ENCODE data around the gene DFFB. TPM values are rescaled to one million over a fixed set of nuclear protein-coding genes. Genes with fewer than 3 reads are reported as not detected.
A peak's percentile ranks its signal among the peaks of the same experiment; 100 is the strongest.

DFFB gene
- total RNA-seq, 2 experiments from 2014 or later: 7.2 to 8.4 TPM

DNA sequence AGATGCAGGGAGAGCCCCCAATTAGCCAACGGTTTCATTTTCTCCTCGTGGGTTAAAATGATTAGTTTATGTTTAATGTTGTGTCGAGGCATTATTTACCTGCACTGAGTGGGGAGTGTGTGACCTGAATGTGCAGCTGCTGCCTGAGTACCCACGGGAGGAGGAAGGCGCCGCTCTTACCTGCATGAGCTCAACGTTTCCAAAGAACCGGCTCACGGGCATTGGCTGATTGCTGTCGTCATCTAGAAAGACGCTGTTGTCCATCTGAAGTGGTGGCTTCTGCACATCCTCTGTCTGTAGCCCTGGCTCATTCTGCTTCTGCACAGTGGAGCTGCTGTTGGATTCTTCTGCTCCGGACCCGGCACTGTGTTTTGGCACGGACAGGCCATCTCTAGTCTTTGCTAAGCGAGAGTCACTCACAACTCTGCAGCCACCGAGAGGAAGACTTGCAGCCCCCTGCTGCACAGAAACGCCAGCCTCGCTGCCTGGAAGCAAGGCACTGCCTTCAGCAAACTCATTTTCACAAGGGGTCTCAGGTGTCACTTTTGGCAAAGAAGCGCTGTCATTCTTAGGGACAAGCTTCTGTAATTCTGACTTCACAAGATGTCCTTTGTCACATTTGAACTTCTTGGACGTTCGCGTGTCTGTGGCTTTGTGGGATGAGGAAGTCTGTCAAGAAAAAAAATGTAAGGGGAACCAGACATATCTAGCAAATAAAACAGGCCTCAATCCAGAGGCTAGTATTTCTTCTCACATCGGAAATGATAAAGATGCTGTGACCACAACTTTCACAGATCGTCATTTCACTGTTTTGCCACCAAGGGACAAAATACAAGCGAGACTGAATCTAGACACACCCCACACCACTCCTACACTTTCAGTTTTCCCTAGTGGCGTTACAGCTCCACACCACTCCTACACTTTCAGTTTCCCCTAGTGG, 33.4 kb downstream of the DFFB start:
- ChIA-PET POLR2A (no interaction called here), CTCF (interaction anchor here (0.7 to 1.6 kb wide), 3 partner anchors 9 to 154 kb away, joined by 3 to 7 read pairs (median 3); partner anchors contain the start of gene C1orf174)
- intact Hi-C loops (cut with DNase I, micrococcal nuclease): loop anchor here (2.0 kb wide), 1 partner anchor 34 kb away; the partner anchor contains the start of genes CEP104 (in 2 of the 2) and DFFB (in 2 of the 2)
- H3K27me3 Mint-ChIP-seq: no peaks in the 10 kb centered on the region
- H3K9me3 Mint-ChIP-seq (ENCODE audit: low read depth): no peaks in the 10 kb centered on the region
- H3K27ac Mint-ChIP-seq: peak overlapping the region; percentile 83
- H3K4me1 Mint-ChIP-seq: peaks cover 30% of the 10 kb centered on the region
- ATAC-seq: peak; percentile 87
- no peak for DNase-seq
- no peak overlapping the region for H3K4me3 Mint-ChIP-seq
- peaks cover 39% of the 10 kb centered on the region for H3K36me3 Mint-ChIP-seq (ENCODE audit: low read depth)

DNA sequence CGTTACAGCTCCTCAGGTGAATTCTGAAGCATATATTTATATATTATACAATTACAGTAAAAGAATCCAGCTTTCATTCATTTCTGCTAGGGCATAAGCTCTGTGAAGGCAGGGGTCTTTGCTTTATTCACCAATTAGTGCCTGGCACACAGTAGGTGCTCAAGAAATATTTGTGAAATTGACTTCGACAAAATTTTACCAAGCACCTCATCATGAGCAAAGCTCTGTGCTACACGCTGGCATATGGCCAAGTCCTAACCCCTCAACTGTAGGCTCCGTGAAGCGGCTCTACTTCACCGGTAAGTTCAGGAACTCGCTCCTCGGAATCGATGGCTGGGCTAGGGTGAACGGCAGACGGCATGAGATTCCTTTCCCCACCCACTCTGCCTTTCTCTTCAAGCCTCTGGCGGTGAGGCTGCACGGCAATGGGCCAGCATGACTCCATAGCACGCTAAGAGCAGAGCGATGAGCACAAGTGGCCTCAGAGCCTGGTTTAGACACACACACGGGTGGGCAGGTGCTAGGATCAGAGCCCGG, 34.1 kb downstream of the DFFB start:
- Mint-ChIP-seq H3K9me3 (ENCODE audit: low read depth) (no peaks in the 10 kb centered on the region), H3K36me3 (ENCODE audit: low read depth) (peaks cover 45% of the 10 kb centered on the region), H3K4me3 (no peak overlapping the region), H3K27me3 (no peaks in the 10 kb centered on the region), H3K4me1 (peaks cover 33% of the 10 kb centered on the region), H3K27ac (peak overlapping the region; percentile 37)
- no peak for ATAC-seq
- ChIA-PET CTCF (interaction anchor here (0.7 to 1.6 kb wide), 3 partner anchors 8 to 155 kb away, joined by 3 to 7 read pairs (median 3); partner anchors contain the start of gene C1orf174), POLR2A (no interaction called here)
- DNase-seq: no peak
- intact Hi-C loops (cut with DNase I, micrococcal nuclease): loop anchor here (2.0 kb wide), 1 partner anchor 35 kb away; the partner anchor contains the start of genes CEP104 (in 2 of the 2) and DFFB (in 2 of the 2)

DNA sequence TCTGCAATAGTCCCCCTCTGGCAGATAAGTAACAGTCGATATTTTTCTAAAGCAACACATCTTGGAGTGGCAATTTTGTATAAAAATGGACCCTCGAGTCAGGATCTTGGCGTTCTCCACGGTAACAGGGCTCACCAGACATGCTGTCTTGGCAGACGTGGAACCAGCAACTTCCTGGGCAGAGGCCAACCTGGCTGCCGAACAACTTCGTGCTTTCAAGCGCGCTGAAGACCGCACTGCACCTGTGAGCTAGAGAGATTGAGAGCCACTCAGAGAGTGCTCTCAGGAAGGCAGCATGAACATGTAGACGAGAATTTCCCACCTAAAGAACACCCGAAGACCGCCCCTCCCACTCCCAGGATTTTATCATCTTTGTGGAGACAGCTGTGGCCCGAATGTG, 35.5 kb downstream of the DFFB start:
- ChIA-PET CTCF (no interaction called here), POLR2A (no interaction called here)
- peaks cover 43% of the 10 kb centered on the region for H3K4me1 Mint-ChIP-seq
- H3K27ac Mint-ChIP-seq: no peak overlapping the region
- intact Hi-C loops (cut with DNase I, micrococcal nuclease): no loop called here
- H3K9me3 Mint-ChIP-seq (ENCODE audit: low read depth): peaks cover 4% of the 10 kb centered on the region
- DNase-seq (no peak), ATAC-seq (no peak)
- no peaks in the 10 kb centered on the region for H3K27me3 Mint-ChIP-seq
- H3K36me3 Mint-ChIP-seq (ENCODE audit: low read depth): peaks cover 52% of the 10 kb centered on the region
- no peak overlapping the region for H3K4me3 Mint-ChIP-seq

DNA sequence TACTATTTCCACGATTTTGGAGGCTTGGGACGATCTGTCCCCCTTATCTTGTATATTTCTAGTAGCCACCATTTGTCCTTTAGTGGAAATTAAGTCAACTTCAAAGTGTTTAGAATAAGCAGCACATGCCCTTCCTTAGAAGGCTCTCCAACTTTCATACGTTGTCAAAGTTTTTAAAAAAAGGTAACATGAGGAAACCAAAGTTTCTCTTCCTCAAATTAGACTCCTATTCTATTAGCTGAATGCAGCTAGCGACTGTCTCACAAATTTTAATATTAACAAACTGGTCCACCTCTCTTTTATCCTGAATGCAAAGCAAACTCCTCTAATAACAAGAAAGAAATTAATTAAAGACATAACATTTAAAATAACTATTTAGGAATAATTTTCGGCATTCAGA, 35.9 kb downstream of the DFFB start:
- H3K27me3 Mint-ChIP-seq: no peaks in the 10 kb centered on the region

GRCh38 chr1:3894626-3895278, 37.5 kb downstream of the DFFB start:
- ChIA-PET CTCF (no interaction called here), POLR2A (no interaction called here)
- peaks cover 52% of the 10 kb centered on the region for H3K4me1 Mint-ChIP-seq

More for the DNA sequence above, 35.9 kb downstream of the DFFB start:
- intact Hi-C loops (cut with DNase I, micrococcal nuclease): no loop called here
- H3K27ac Mint-ChIP-seq: no peak overlapping the region
- POLR2A ChIA-PET: no interaction called here
- DNase-seq (no peak), ATAC-seq (no peak)
- no peak overlapping the region for H3K4me3 Mint-ChIP-seq
- CTCF ChIA-PET: no interaction called here
- peaks cover 8% of the 10 kb centered on the region for H3K9me3 Mint-ChIP-seq (ENCODE audit: low read depth)
- peaks cover 52% of the 10 kb centered on the region for H3K36me3 Mint-ChIP-seq (ENCODE audit: low read depth)
- peaks cover 45% of the 10 kb centered on the region for H3K4me1 Mint-ChIP-seq

DNA sequence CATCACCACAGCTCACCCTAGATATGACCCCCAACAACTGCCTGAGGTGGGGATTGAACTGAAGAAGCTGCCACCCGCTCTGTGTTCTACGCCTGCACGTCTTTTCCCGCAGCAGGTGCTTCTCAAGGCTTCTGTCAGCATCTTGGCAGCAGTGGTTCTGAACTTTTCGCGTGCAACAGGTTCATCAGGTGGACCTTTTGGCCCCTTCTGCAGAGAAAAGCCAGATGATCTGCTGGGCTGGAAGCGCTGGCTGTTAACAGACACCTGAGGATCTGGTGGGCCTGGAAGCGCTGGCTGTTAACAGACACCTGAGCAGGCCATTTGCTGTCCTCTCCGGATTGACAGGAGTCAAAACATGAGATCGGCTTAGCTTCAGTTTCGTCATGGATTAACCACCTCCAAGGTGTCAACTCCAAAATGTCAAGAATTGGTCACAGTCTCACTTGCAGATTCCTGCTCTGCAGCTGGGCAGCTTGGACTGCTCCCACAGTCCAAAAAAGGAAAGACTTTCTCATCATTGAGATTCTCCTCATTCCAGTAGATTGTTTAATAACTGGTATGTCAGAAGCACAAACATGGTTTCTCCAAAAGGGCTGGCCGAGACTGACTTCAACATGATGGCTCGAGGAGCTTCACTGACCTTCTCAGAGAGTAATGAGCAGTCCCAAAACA, 38.1 kb downstream of the DFFB start:
- Mint-ChIP-seq H3K27ac (no peak overlapping the region), H3K4me1 (peaks cover 45% of the 10 kb centered on the region), H3K36me3 (ENCODE audit: low read depth) (peaks cover 47% of the 10 kb centered on the region), H3K4me3 (no peak overlapping the region), H3K27me3 (no peaks in the 10 kb centered on the region), H3K9me3 (ENCODE audit: low read depth) (peaks cover 11% of the 10 kb centered on the region)
- ATAC-seq (no peak), DNase-seq (no peak)
- CTCF ChIA-PET: no interaction called here
- intact Hi-C loops (cut with DNase I, micrococcal nuclease): no loop called here
- POLR2A ChIA-PET: no interaction called here

More at GRCh38 chr1:3894626-3895278, 37.5 kb downstream of the DFFB start:
- intact Hi-C loops (cut with DNase I, micrococcal nuclease): no loop called here
- DNase-seq: no peak
- no peak for ATAC-seq
- H3K9me3 Mint-ChIP-seq (ENCODE audit: low read depth): peaks cover 11% of the 10 kb centered on the region
- H3K4me3 Mint-ChIP-seq: no peak overlapping the region
- no peak overlapping the region for H3K27ac Mint-ChIP-seq
- peaks cover 53% of the 10 kb centered on the region for H3K36me3 Mint-ChIP-seq (ENCODE audit: low read depth)
- H3K27me3 Mint-ChIP-seq: no peaks in the 10 kb centered on the region

DNA sequence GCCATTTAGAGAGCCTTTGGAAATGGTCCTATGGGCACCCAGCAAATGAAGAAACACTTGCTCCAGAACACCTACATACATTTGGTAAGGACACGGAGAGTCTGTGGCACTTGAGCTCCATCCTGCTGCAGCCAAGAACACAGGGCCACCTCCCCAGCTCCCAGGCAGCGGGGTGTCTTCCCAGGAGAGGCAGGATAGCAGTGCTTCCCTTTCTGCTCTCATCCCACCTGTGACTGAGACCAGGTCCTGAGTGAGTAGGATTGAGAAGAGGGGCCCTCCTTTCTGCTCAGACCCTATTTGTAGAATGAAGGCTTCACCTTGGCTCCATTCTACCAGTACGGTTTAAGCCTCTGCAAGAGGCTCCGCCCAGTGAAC, 38.7 kb downstream of the DFFB start:
- ChIA-PET CTCF (no interaction called here), POLR2A (no interaction called here)
- ATAC-seq: no peak
- intact Hi-C loops (cut with DNase I, micrococcal nuclease): no loop called here
- Mint-ChIP-seq H3K36me3 (ENCODE audit: low read depth) (peaks cover 42% of the 10 kb centered on the region), H3K4me3 (no peak overlapping the region), H3K27ac (no peak overlapping the region), H3K9me3 (ENCODE audit: low read depth) (peaks cover 11% of the 10 kb centered on the region), H3K27me3 (no peaks in the 10 kb centered on the region), H3K4me1 (peaks cover 40% of the 10 kb centered on the region)
- DNase-seq: no peak

DNA sequence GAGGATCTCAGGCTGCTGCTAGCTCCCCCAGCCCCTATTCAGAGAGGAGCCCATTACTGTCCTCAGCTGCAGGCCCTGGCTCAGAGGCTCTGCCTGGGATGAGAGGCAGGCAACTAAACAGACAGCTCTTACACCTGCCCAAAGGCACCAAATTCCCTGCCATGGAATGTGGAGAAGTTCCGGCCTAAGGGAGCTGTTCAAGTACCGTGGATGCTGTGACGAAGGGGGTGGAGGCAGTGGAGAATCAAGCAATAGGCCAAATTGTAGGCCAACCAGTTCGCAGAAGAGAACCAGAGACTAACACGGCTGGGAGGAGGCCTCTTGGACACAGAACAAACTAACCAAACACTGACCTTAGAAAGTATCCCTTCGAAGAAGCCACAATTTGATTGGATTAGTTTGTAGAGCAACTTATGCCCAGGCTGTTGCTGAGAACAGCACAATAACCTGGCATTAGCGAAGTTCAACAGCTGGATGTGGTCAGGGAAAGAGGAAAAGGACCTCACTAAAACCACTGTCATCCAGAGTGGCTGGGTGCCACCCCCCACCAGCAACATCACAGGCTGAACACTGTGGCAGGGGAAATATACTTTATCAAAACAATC, 39.2 kb downstream of the DFFB start:
- Mint-ChIP-seq H3K4me1 (peaks cover 38% of the 10 kb centered on the region), H3K27ac (no peak overlapping the region), H3K4me3 (no peak overlapping the region), H3K9me3 (ENCODE audit: low read depth) (peaks cover 11% of the 10 kb centered on the region), H3K27me3 (no peaks in the 10 kb centered on the region), H3K36me3 (ENCODE audit: low read depth) (peaks cover 39% of the 10 kb centered on the region)
- ATAC-seq (no peak), DNase-seq (no peak)
- intact Hi-C loops (cut with DNase I, micrococcal nuclease): no loop called here
- POLR2A ChIA-PET: no interaction called here
- CTCF ChIA-PET: no interaction called here

GRCh38 chr1:3898475-3898735, 41.1 kb downstream of the DFFB start:
- Mint-ChIP-seq H3K9me3 (ENCODE audit: low read depth) (peaks cover 11% of the 10 kb centered on the region), H3K36me3 (ENCODE audit: low read depth) (peaks cover 33% of the 10 kb centered on the region), H3K4me3 (peak overlapping the region; percentile 17), H3K27ac (no peak overlapping the region), H3K4me1 (peaks cover 45% of the 10 kb centered on the region), H3K27me3 (no peaks in the 10 kb centered on the region)
- no peak for DNase-seq
- CTCF ChIA-PET: interaction anchor here (2.7 kb wide), 1 partner anchor 8 kb away, joined by 7 read pairs; no protein-coding TSS in a partner anchor
- POLR2A ChIA-PET: no interaction called here
- no peak for ATAC-seq
- intact Hi-C loops (cut with DNase I, micrococcal nuclease): no loop called here

- Mint-ChIP-seq H3K27me3 (no peaks in the 10 kb centered on the region), H3K27ac (peak overlapping the region; percentile 77), H3K9me3 (ENCODE audit: low read depth) (peaks cover 11% of the 10 kb centered on the region), H3K4me1 (peaks cover 51% of the 10 kb centered on the region), H3K4me3 (peak overlapping the region; percentile 87), H3K36me3 (ENCODE audit: low read depth) (peaks cover 31% of the 10 kb centered on the region)
- DNase-seq (no peak), ATAC-seq (no peak)
- POLR2A ChIA-PET: interaction anchor here (1.6 kb wide), 1 partner anchor 42 kb away, joined by 4 read pairs; the partner anchor contains the start of genes CEP104 and DFFB
- intact Hi-C loops (cut with DNase I, micrococcal nuclease): no loop called here
- CTCF ChIA-PET: interaction anchor here (2.7 kb wide), 1 partner anchor 8 kb away, joined by 7 read pairs; no protein-coding TSS in a partner anchor
Observed at GRCh38 chr1:3898994-3899753, 41.9 kb downstream of the DFFB start.
